BLaER1 (cell line): ENCODE data around the gene KRTAP12-3.
"Not testable (repeated sequence)": the region's sequence is repeated elsewhere in the genome, so short reads cannot be mapped to it uniquely, and the experiment has no call there.

ENCODE experiments used
- H3K27ac ChIP-seq: shearing (Covaris generic); formaldehyde crosslinking; 2 replicates; pipeline ENCODE4 v1.8.1; 2022
- H3K27me3 ChIP-seq: shearing (Covaris generic); formaldehyde crosslinking; 2 replicates; pipeline ENCODE4 v1.8.1; 2022
- H3K36me3 ChIP-seq: shearing (Covaris generic); formaldehyde crosslinking; 2 replicates; pipeline ENCODE4 v1.8.1; 2022
- H3K4me1 ChIP-seq: shearing (Covaris generic); formaldehyde crosslinking; 2 replicates; pipeline ENCODE4 v1.8.1; 2022
- H3K4me2 ChIP-seq: shearing (Covaris generic); formaldehyde crosslinking; 2 replicates; pipeline ENCODE4 v1.8.1; 2022
- H3K4me3 ChIP-seq: shearing (Covaris generic); formaldehyde crosslinking; 2 replicates; pipeline ENCODE4 v1.8.1; 2022
- H3K9ac ChIP-seq: shearing (Covaris generic); formaldehyde crosslinking; 2 replicates; pipeline ENCODE4 v1.8.1; 2022
- H3K9me3 ChIP-seq: shearing (Covaris generic); formaldehyde crosslinking; 2 replicates; pipeline ENCODE4 v1.8.1; 2022
- H4K20me1 ChIP-seq: shearing (Covaris generic); formaldehyde crosslinking; 2 replicates; pipeline ENCODE4 v1.8.1; 2022
- Cebpa-rat ChIP-seq: shearing (Covaris generic); IDR thresholded peaks from 2 replicates; pipeline ENCODE4 v1.8.1; 2022

KRTAP12-3 gene

DNA sequence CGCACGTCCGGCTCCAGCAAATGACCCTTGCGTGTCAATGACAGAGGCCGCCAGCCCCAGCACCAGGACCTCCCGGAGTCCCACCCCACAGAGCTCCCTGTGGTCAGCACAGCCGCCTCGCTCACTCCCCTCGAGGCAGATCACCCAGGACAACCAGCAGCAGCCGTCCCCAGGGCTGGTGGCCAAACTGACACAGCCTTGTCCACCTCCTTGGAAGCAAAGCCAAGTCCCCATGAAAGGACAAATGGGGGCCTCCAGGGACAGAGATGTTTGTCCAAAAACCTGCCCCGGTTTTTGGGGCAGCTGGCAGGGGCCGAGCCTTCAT is 18.4 kb upstream of the KRTAP12-3 start:
- Histone ChIP-seq H3K4me1 (no peaks in the 10 kb centered on the region), H3K9ac (no peak overlapping the region), H3K4me2 (no peak overlapping the region), H4K20me1 (no peaks in the 10 kb centered on the region), H3K36me3 (no peaks in the 10 kb centered on the region), H3K9me3 (peaks cover 35% of the 10 kb centered on the region), H3K27me3 (no peaks in the 10 kb centered on the region), H3K4me3 (no peak overlapping the region), H3K27ac (no peak overlapping the region)
- no peak for TF ChIP-seq Cebpa-rat

DNA sequence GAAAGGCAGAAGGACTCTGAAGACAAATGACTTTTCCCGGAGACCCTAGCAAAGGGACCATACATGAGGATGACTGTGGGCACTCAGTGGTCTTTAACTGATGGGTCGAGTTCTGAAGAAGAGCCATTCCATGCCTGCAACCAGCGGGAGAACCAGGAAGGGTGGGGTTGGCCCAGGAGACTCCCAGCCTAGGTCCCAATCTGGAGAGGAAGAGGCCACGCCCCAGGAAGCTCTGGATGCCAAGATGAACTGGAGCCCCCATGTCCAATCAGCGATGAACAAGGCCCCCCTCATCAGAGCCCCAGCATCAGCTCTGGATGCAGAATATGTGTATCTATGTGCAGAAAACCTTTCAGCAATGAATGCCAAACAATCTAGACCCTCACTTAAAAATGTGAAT is 17.0 kb upstream of the KRTAP12-3 start:
- no peak overlapping the region for H3K9ac ChIP-seq
- H3K9me3 ChIP-seq = peaks cover 49% of the 10 kb centered on the region
- H4K20me1 ChIP-seq = no peaks in the 10 kb centered on the region
- H3K36me3 ChIP-seq = no peaks in the 10 kb centered on the region
- no peak overlapping the region for H3K4me2 ChIP-seq
- no peaks in the 10 kb centered on the region for H3K4me1 ChIP-seq
- no peaks in the 10 kb centered on the region for H3K27me3 ChIP-seq
- no peak overlapping the region for H3K4me3 ChIP-seq
- no peak for TF ChIP-seq Cebpa-rat
- no peak overlapping the region for H3K27ac ChIP-seq

DNA sequence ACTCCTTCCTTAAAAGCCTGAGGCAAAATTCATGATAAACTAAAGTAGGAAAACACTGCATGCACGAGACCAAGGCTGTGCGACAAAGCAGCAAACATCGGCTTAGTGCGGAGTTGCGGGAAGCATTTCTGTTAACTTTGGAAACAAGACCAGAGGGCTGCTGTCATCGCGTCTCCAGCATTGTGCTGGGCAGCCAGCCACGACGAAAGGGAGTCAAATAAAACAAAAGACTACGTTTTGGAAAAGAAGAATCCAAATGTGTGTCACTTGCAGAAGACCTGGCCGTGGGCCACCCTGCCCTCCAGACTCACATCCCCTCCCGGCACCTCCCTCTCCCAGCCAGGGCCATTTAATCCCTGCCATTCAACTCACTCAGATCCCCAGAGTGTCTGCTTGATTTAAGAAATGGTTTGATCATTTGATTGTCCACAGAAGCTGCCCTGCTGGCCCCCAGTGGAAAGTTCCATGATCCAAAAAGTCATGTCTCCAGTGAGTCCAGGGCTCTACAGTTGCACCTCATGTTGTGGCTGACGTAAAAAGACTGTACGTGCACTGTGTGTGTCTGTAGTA is 13.9 kb upstream of the KRTAP12-3 start:
- H4K20me1 ChIP-seq = no peaks in the 10 kb centered on the region
- peaks cover 50% of the 10 kb centered on the region for H3K9me3 ChIP-seq
- H3K36me3 ChIP-seq = no peaks in the 10 kb centered on the region
- no peak overlapping the region for H3K9ac ChIP-seq
- H3K27me3 ChIP-seq = no peaks in the 10 kb centered on the region
- peaks cover 14% of the 10 kb centered on the region for H3K4me1 ChIP-seq
- H3K4me3 ChIP-seq = no peak overlapping the region
- no peak for TF ChIP-seq Cebpa-rat
- no peak overlapping the region for H3K4me2 ChIP-seq
- H3K27ac ChIP-seq = no peak overlapping the region

DNA sequence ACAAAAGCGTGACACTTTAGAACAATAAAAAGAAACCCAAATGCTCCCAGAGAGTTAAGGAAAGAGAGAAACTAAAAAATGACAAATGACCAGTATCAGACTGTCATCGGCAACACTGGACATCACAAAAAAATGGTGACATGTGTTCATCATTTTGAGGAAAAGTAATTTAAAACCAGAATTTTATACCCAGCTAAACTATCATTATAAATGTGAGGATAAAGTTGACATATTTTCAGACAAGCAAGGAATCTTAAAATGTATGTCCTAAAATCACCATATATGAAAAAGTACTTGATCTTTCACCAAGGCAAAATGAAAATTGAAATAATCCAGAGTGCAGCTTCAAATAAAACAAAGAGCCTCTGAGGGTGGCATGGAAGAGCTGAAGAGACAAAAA is 12.9 kb upstream of the KRTAP12-3 start:
- Histone ChIP-seq H4K20me1 (no peaks in the 10 kb centered on the region), H3K27me3 (no peaks in the 10 kb centered on the region), H3K36me3 (no peaks in the 10 kb centered on the region), H3K27ac (no peak overlapping the region), H3K9me3 (peaks cover 51% of the 10 kb centered on the region), H3K4me2 (no peak overlapping the region), H3K4me1 (peaks cover 23% of the 10 kb centered on the region), H3K9ac (no peak overlapping the region), H3K4me3 (no peak overlapping the region)
- TF ChIP-seq Cebpa-rat = no peak

DNA sequence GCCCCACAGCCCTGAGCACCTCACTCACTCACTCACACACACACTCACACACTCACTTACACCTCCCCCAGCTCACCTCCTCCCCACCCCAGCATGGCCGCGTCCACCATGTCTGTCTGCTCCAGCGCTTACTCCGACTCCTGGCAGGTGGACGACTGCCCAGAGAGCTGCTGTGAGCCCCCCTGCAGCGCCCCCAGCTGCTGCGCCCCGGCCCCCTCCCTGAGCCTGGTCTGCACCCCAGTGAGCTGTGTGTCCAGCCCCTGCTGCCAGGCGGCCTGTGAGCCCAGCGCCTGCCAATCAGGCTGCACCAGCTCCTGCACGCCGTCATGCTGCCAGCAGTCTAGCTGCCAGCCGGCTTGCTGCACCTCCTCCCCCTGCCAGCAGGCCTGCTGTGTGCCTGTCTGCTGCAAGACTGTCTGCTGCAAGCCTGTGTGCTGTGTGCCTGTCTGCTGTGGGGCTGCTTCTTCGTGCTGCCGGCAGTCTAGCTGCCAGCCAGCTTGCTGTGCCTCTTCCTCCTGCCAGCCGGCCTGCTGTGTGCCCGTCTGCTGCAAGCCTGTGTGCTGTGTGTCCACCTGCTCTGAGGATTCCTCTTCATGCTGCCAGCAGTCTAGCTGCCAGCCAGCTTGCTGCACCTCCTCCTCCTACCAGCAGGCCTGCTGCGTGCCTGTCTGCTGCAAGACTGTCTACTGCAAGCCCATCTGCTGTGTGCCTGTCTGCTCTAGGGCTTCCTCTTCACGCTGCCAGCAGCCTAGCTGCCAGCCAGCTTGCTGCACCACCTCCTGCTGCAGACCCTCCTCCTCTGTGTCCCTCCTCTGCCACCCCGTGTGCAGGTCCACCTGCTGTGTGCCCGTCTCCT is 11.1 kb upstream of the KRTAP12-3 start, which contains the start of gene KRTAP10-11:
Gene KRTAP10-11 (plus strand): TSS at position 49 of the 856 bp plus-strand sequence. CDS start 45 bp downstream, at position 94.
- 0 out of 2 replicates have a peak within 1 kb of the TSS, but pooled peaks have one; percentile 15 for H3K9ac ChIP-seq

DNA sequence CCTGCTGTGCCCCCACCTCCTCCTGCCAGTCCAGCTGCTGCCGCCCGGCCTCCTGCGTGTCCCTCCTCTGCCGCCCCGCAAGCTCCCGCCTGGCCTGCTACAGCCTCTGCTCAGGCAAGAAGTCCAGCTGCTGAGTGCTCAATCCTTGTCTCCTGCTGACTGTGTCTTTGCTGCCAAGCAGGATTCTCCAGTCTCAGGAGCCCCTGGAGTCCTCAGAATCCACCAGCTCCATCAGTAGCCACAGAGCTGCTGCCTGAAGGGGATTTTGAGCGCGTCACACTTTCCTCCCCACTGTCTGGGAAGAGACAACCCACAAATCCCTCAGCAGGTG is 10.5 kb upstream of the KRTAP12-3 start:
- no peak overlapping the region for H3K27ac ChIP-seq
- peaks cover 59% of the 10 kb centered on the region for H3K9me3 ChIP-seq
- no peaks in the 10 kb centered on the region for H3K36me3 ChIP-seq
- H3K4me2 ChIP-seq = peak overlapping the region; percentile 12; the same call in 1 of the 2 replicates
- no peak overlapping the region for H3K4me3 ChIP-seq
- H3K4me1 ChIP-seq = peaks cover 38% of the 10 kb centered on the region
- H3K9ac ChIP-seq = 0 out of 2 replicates have a peak overlapping the region, but pooled peaks have one; percentile 15
- no peaks in the 10 kb centered on the region for H3K27me3 ChIP-seq
- no peaks in the 10 kb centered on the region for H4K20me1 ChIP-seq
- no peak for TF ChIP-seq Cebpa-rat

More for the DNA sequence above, 11.1 kb upstream of the KRTAP12-3 start, which contains the start of gene KRTAP10-11:
- not testable (repeated sequence) for H3K4me3 ChIP-seq, H3K27me3 ChIP-seq, H3K27ac ChIP-seq, H4K20me1 ChIP-seq, H3K36me3 ChIP-seq
- H3K9me3 ChIP-seq = peaks cover 55% of the 10 kb centered on the region
- H3K4me1 ChIP-seq = peaks cover 34% of the 10 kb centered on the region
- peak within 1 kb of the TSS; percentile 12; the same call in 1 of the 2 replicates for H3K4me2 ChIP-seq

DNA sequence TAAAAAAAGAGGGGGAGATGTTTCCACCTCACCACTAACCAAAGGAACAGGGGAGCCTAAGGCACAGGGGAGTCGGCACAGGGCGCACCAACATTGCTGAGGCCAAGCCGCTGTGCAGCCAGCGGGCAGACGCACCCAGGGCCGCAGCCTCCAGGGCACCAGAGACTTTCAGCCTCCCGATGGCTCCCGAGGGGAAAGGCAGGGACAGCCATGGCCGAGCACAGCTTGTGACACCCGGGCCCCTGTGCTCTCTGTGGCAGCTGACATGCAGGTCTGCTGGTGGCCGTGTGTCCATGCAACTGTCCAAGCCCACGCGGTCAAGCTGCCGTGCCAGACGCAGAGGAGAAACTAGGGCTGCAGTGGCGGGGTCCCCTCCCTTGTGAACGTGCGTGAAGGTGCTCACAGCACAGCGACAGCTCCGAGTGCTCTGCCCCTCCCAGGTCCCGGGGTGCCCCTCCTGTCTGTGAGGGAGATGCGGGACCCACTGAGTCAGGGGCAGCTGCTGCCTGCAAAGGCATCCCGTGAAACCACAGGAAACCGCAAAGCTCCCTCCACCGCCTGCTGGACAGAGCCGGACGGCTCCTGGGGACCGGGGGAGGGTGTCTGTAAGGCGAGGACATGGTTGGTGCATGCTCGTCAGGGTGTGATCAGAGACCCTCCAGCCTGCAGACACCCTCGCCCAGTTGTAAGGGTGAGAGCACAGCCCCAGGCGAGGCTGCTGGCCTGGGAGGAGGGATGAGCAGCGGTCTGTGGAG is 9.0 kb upstream of the KRTAP12-3 start:
- Histone ChIP-seq H3K9me3 (peaks cover 60% of the 10 kb centered on the region), H3K36me3 (no peaks in the 10 kb centered on the region), H3K27ac (no peak overlapping the region; the same call in 1 of the 2 replicates), H3K4me3 (no peak overlapping the region), H3K4me1 (peaks cover 53% of the 10 kb centered on the region), H3K27me3 (no peaks in the 10 kb centered on the region), H4K20me1 (no peaks in the 10 kb centered on the region), H3K4me2 (peak overlapping the region; percentile 52), H3K9ac (no peak overlapping the region)
- no peak for TF ChIP-seq Cebpa-rat

DNA sequence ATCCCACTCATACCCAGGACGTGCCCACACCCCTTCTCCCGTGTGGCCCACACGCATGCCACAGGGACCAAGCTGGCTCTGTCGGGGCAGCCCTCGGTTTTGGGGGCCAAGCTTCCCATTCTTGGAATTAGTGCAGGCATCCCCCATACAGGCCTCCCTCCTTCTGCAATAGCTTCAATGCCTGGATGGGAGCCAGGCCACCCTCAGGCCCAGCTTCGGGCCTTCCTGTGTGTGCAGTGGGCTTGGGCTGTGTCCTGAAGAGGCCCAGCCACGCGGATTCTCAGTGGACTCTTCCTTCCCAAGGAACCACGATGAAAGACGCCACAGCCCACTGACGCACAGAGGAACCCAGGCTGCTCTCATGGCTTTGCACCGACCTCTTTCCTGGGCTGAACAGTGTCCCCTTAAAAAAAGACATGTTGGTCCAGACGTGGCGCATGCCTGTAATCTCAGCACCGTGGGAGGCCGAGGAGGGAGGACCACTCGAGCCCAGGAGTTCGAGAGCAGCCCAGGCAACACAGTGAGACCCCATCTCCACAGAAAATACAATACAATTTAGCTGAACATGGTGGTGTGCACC is 8.1 kb upstream of the KRTAP12-3 start:
- Histone ChIP-seq H3K27ac (no peak overlapping the region), H3K4me1 (peaks cover 62% of the 10 kb centered on the region), H3K36me3 (no peaks in the 10 kb centered on the region), H3K4me2 (peak overlapping the region; percentile 52), H3K27me3 (no peaks in the 10 kb centered on the region), H3K4me3 (no peak overlapping the region), H3K9me3 (peaks cover 60% of the 10 kb centered on the region), H4K20me1 (no peaks in the 10 kb centered on the region), H3K9ac (no peak overlapping the region)
- TF ChIP-seq Cebpa-rat = no peak

DNA sequence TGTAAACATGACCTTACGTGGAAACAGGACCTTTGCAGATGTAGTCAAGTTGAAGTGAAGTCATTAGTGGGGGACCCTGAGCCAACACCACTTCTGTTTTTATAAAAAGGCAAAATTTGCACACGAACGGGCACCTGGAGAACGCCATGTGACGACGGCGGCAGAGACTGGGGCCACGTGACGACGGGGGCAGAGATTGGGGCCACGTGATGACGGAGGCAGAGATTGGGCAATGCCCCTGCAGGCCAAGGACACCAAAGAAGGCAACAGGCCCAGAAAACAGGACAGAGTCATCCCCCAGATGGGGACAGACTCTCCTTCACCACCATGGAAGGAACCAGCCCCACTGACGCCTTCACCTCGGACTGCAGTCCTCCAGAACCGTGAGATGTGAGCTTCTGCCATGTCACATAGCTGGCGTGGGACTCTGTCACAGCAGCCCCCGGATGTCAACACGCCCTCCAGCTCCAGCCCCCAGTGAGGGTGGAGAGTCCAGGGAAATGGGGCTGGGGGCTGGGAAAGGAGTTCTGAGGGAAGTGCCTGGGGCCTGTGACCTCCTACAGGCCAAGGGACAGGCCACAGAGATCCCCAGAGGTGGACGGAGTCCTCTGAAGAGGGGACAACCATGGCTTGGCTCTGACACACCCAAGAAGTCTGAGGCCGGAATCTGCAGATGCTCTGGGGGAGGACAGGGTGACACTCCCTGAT is 7.3 kb upstream of the KRTAP12-3 start:
- peak overlapping the region; percentile 58 for H3K27ac ChIP-seq
- H3K9ac ChIP-seq = no peak overlapping the region
- H4K20me1 ChIP-seq = no peaks in the 10 kb centered on the region
- no peaks in the 10 kb centered on the region for H3K36me3 ChIP-seq
- peaks cover 66% of the 10 kb centered on the region for H3K4me1 ChIP-seq
- H3K9me3 ChIP-seq = peaks cover 58% of the 10 kb centered on the region
- no peaks in the 10 kb centered on the region for H3K27me3 ChIP-seq
- TF ChIP-seq Cebpa-rat = no peak
- peak overlapping the region; percentile 41; the same call in 1 of the 2 replicates for H3K4me2 ChIP-seq
- H3K4me3 ChIP-seq = no peak overlapping the region
